Stimulated activated naive CD8-positive, alpha-beta T cell treated with anti-CD3 and anti-CD28 coated beads, Interleukin-15, amount 100 ng/mL, for 72 hours (primary cell): Measurements from ENCODE around the gene HSPA8.
"Not testable (repeated sequence)": the region's sequence is repeated elsewhere in the genome, so short reads cannot be mapped to it uniquely, and the experiment has no call there.

Experiments used
- ATAC-seq: fragments of 150-1000 bp; cut with Tn5 transposase; 2 replicates; pipeline ENCODE4 v1.10.0; 2021; ENCODE audit warnings: mild to moderate bottlenecking, moderate library complexity
- DNase-seq, 2 donors: peaks; one replicate each; pipeline ENCODE4 v3.0.0; 2021 to 2022
- H3K27ac Mint-ChIP-seq, 2 donors: one replicate each; pipeline ENCODE4 v1.8.0; 2022; ENCODE audit warnings: mild to moderate bottlenecking in 2 of 2, mixed read lengths in 2 of 2, moderate library complexity in 2 of 2
- H3K27me3 Mint-ChIP-seq: one replicate; pipeline ENCODE4 v1.8.0; 2022; ENCODE audit warnings: mixed read lengths
- H3K4me1 Mint-ChIP-seq: one replicate; pipeline ENCODE4 v1.8.0; 2022; ENCODE audit warnings: mild to moderate bottlenecking, mixed read lengths
- H3K4me3 Mint-ChIP-seq, 2 donors: one replicate each; pipeline ENCODE4 v1.8.0; 2022; ENCODE audit warnings: mild to moderate bottlenecking in 2 of 2, mixed read lengths in 2 of 2, moderate library complexity in 1 of 2
- H3K9me3 Mint-ChIP-seq, 2 donors: one replicate each; pipeline ENCODE4 v1.8.0; 2022; ENCODE audit warnings: mixed read lengths in 2 of 2

The HSPA8 gene

DNA sequence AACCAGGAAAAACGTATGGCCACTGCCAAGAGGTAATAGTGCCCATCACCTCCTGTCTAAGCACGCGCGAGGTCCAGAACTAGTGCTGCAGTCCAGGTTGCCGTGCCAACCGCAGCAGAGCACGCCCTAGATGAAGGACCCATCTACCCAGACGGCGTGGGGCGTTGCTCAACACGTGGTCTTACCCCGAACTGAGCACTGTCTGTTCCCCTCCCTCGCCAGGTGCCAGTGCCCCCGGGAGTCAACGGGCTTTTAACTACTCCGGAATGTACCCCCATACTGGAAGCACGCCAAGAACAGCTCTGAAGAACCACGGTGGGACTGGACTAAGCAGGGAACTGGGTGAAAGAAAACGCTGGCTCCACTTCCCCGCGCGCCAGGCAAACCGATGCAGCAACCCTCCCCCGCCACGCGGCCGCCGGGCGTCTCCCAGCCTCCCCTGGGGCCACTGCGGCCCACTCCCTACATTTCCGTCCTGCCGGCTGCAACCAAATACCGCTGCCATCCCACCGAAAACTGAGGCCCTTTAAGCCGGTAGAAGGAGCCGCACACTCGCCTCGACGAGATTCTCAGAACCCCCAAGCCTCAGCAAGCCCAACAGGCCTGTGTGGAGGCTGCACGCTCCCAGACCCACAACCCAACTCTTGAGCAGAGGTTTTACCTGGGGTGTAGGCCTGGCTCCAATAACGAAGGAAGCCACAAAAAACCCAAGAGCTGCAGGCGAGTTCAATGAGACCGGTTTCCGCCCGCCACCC lies at the start of gene HSPA8:
TSS of gene HSPA8 (minus strand) at position 734 of the 755 bp plus-strand sequence. CDS start 812 bp downstream, outside the sequence.
- peak within 1 kb of the TSS; percentile 99 to 100 for H3K27ac Mint-ChIP-seq
- peaks cover 71% of the 10 kb centered on the region for H3K4me1 Mint-ChIP-seq
- no peaks in the 10 kb centered on the region for H3K9me3 Mint-ChIP-seq
- peak; percentile 35 for ATAC-seq
- H3K4me3 Mint-ChIP-seq = peak within 1 kb of the TSS; percentile 89 to 99
- DNase-seq = peak; percentile 62 to 70
- H3K27me3 Mint-ChIP-seq = no peaks in the 10 kb centered on the region

DNA sequence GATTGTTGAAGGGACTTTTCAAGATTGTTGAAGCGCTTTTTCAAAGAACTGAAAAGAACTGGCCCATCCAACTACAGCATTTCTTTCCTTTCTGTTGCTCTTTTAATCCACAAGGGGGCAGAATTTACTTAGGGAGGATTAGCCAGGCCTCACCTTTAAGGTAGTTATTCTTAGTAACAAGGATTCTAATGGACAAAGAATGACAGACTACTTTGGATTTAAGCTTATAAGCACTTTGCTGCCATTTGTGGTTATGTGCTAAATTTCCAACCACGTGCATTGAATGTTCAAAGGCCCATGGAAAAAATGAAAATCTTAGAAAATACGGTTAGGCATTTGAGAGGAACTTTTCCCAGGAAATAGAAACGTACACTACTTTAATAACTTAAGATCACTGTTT lies 49.5 kb upstream of the HSPA8 start:
- peak in 1 of 2 donors; percentile 9 for DNase-seq
- Mint-ChIP-seq H3K4me1 (peaks cover 5% of the 10 kb centered on the region), H3K4me3 (no peak overlapping the region), H3K9me3 (no peaks in the 10 kb centered on the region), H3K27me3 (no peaks in the 10 kb centered on the region), H3K27ac (no peak overlapping the region)
- ATAC-seq = peak; percentile 71

DNA sequence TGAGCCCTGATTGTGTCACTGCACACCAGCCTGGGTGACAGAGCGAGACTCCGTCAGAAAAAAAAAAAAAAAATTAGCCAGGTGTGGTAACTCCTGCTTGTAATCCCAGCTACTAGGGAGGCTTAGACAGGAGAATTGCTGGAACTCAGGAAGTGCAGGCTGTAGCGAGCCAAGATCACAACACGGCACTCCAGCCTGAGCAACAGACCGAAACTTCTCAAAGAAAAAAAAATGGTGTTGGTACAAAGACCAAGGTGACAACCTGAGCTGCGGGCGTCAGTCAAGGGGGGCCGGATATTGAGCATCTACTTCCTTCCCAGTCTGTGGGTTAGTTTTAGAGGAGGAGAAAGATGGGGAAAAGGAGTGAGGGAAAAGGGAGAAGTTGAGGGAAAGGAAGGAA lies 48.5 kb upstream of the HSPA8 start:
- DNase-seq (no peak), ATAC-seq (no peak)
- Mint-ChIP-seq H3K4me1 (peaks cover 7% of the 10 kb centered on the region), H3K4me3 (no peak overlapping the region), H3K9me3 (no peaks in the 10 kb centered on the region), H3K27me3 (no peaks in the 10 kb centered on the region), H3K27ac (peak overlapping the region in 1 of 2 donors; percentile 53)

DNA sequence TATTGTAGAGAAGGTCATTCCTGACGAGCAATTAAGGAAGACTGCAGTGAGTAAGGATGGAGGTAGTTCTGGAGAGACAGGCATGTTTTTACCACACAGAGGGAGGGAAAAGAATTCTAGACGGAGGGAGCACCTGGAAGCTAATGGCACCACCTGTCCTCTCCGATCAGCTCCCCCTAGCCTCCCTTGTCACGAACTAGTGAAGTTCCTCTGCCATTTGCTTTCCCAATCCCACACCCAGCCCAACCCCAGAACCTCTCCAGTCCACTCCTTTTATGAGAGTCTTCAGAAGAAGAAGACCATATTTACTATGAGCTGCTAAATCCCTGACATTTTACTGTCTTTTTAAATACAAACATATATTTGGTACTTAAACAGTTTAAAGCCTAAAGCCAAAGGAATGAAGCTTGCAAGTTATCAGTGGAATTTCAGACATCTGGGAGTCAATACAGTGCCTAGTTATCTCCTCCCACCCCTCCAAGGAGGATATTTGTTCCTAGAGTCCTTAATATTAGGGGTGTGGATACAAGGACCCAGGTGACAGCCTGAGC lies 46.1 kb upstream of the HSPA8 start:
- Mint-ChIP-seq H3K4me3 (no peak overlapping the region), H3K27ac (no peak overlapping the region), H3K9me3 (no peaks in the 10 kb centered on the region), H3K4me1 (peaks cover 17% of the 10 kb centered on the region), H3K27me3 (no peaks in the 10 kb centered on the region)
- ATAC-seq (no peak), DNase-seq (no peak)

DNA sequence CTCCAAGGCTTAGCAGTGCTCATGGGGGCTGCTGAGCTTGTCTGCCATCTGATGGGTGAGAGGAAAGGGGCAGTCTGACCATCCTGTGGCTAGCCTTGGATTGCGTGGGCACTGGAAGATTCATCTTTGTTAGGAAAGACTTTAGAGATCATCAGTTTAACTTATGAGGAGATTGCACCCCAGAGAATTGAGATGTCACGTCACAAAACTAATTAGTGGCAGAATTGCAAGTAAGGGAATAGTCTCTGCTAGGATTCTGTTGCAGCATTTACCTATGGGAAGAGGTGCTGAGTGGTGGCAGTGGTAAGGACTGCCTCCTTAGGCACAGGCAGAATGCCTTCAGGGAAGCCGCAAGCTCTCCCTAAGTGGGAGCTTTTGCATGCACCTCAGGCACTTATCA lies 42.8 kb upstream of the HSPA8 start:
- Mint-ChIP-seq H3K27ac (no peak overlapping the region), H3K9me3 (no peaks in the 10 kb centered on the region), H3K27me3 (no peaks in the 10 kb centered on the region), H3K4me1 (peaks cover 24% of the 10 kb centered on the region), H3K4me3 (no peak overlapping the region)
- ATAC-seq (no peak), DNase-seq (no peak)

DNA sequence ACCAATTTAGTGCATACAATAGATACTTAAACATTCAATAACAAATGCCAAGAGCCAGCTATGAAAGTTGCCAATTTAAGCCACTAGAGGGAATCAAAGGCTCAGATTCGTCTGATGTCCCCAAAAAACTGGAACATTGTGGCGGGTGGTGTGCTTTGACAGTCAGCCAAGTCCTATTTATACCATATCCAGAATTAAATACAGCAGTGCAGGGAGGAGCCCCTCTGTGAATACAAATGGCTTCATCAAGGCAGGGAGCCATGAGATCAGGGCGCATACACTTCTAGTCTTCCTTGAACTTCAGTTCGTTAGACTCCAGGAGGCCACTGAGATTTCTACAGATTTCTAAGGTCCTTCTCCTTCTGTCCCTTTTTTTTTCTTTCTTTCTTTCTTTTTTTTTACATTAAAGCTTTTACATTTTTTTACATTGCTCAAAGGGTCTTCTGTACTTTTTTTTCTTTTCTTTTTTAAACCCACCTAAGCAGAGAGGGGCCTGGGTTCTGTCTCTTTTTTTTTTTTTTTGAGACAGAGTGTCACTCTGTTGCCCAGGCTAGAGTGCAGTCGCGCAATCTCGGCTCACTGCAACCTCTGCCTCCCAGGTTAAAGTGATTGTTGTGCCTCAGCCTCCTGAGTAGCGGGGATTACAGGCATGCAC lies 41.5 kb upstream of the HSPA8 start:
- ATAC-seq = peak; percentile 60
- no peaks in the 10 kb centered on the region for H3K27me3 Mint-ChIP-seq
- peak; percentile 6 to 19 for DNase-seq
- H3K4me1 Mint-ChIP-seq = peaks cover 24% of the 10 kb centered on the region
- no peak overlapping the region for H3K4me3 Mint-ChIP-seq
- peak overlapping the region in 1 of 2 donors; percentile 33 for H3K27ac Mint-ChIP-seq
- H3K9me3 Mint-ChIP-seq = no peaks in the 10 kb centered on the region

DNA sequence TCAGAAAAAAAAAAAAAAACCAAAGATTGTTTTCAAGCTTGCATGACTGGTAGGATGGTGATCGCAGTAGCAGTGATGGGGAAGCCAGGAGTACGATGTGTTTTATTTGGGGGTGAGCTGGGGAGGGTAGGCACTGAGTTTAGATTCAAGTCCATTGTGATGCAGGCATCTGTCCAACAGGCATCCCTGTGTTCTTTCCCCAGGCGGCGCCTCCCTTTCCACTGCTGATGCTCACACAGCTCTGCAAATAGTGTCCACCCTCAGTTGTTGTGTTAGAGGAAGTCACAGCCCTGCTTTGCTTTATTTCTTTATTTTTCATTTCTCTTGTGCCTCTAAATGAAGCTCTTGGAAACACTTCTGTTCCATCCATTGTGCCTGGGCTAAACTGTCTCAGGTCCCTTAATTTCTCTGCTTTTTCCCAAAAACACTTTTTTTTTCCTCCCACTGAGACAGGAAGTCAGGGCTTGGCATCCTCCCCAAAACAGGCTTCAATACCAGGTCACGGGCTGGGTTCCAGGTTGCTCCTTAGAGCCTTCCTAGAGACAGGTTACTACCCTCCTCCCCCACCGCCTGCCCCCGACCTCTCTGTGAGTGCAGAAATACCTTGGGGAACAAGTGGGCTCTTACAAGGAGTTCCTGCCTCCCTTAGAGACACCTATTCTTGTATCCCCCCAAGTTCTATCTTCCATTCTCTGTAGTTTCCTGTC lies 38.6 kb upstream of the HSPA8 start:
- H3K4me3 Mint-ChIP-seq = peak overlapping the region; percentile 16 to 41
- no peak for ATAC-seq
- H3K9me3 Mint-ChIP-seq = no peaks in the 10 kb centered on the region
- H3K27me3 Mint-ChIP-seq = no peaks in the 10 kb centered on the region
- DNase-seq = no peak
- peak overlapping the region in 1 of 2 donors; percentile 83 for H3K27ac Mint-ChIP-seq
- peaks cover 23% of the 10 kb centered on the region for H3K4me1 Mint-ChIP-seq

DNA sequence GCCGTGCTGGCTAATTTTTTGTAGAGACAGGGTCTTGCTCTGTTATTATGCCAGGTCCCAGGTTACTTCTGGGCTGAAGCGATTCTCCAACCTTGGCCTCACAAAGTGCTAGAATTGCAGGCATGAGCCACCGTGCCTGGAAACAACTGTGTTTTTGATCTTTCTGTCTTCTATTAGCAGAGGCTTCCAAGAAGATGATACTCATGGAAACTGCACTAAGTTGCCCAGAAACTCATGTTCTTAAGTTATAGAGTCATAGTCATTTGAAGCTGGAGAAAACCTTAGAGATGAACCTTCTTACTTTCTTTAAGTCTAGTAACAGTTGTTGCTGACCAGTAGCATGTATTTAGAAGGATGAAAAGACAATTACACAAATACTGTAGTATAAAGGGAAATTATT lies 37.1 kb upstream of the HSPA8 start:
- Mint-ChIP-seq H3K4me3 (no peak overlapping the region), H3K27ac (no peak overlapping the region), H3K9me3 (no peaks in the 10 kb centered on the region), H3K27me3 (no peaks in the 10 kb centered on the region), H3K4me1 (peaks cover 19% of the 10 kb centered on the region)
- no peak for DNase-seq
- ATAC-seq = no peak

DNA sequence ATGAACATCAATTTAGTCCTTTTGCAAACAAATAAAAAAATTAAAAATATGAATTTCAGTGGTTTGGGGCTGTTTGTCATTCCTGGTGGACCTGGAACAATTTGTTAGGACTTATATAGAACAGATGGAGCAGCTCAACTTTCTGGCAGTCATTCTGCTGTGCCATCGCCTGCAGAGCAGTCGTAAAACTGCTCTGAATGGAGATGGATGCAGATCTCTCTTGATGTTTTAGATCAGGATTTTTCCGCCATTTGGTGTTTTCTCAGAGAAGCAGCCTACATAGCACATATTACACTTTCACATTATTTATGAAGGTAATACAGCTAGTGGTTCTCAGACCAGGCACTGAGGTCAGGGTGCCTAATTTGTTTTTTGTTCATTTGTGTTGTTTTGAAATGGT lies 31.8 kb upstream of the HSPA8 start:
- no peaks in the 10 kb centered on the region for H3K27me3 Mint-ChIP-seq
- H3K9me3 Mint-ChIP-seq = no peaks in the 10 kb centered on the region
- no peaks in the 10 kb centered on the region for H3K4me1 Mint-ChIP-seq
- no peak for DNase-seq
- no peak overlapping the region for H3K4me3 Mint-ChIP-seq
- no peak overlapping the region for H3K27ac Mint-ChIP-seq
- ATAC-seq = no peak

DNA sequence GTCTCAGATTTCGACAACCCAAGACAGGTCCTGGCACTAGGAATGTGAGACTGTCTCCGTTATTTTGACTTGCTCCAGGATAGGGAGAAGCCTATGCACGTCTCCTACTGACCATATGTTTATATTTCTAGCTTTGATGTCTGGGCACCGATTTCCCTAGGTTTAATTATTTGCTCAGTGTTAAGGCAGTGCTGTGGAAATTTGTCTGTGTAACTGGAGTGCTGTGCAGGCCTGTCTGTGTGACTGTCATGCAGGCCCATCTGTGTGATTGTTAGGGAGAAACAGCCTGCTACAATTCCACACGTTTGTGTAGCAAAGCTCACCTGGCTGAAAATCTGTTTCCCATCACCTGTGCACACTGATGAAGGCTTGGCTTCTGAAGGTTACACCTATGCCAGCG lies 29.6 kb upstream of the HSPA8 start:
- DNase-seq (no peak), ATAC-seq (no peak)
- Mint-ChIP-seq H3K27ac (no peak overlapping the region), H3K4me1 (peaks cover 18% of the 10 kb centered on the region), H3K4me3 (no peak overlapping the region), H3K9me3 (no peaks in the 10 kb centered on the region), H3K27me3 (no peaks in the 10 kb centered on the region)

DNA sequence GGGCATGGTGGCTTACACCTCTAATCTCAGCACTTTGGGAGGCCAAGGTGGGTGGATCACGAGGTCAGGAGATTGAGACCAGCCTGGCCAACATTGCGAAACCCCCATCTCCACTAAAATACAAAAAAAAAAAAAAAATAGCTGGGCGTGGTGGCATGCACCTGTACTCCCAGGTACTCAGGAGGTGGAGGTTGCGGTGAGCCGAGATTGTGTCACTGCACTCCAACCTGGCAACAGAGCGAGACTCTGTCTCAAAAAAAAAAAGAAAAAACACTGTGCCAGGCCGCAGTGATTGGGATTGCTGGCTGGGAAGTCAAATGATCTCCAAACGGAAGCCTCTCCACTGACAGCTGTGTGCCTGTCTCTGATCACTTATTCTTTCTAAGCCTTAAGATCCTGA lies 28.2 kb upstream of the HSPA8 start:
- H3K27ac Mint-ChIP-seq, H3K27me3 Mint-ChIP-seq, H3K4me3 Mint-ChIP-seq, DNase-seq, ATAC-seq, H3K9me3 Mint-ChIP-seq: not testable (repeated sequence)
- H3K4me1 Mint-ChIP-seq = peaks cover 26% of the 10 kb centered on the region

DNA sequence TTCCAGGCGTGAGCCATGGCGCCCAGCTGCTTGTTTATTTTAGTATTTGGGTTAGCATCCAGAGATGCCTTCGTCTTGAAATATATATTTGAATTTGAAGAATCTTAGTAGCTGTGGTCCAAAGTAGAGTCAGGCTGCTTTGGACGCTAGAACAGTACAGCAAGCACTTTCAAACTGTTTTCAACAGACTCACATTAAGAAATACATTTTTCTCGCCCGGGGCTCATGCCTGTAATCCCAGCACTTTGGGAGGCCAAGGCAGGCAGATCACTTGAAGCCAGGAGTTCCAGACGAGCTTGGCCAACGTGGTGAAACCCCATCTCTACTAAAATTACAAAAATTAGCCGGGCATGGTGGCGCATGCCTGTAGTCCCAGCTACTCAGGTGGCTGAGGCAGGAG lies 27.0 kb upstream of the HSPA8 start:
- not testable (repeated sequence) for H3K4me3 Mint-ChIP-seq, H3K27ac Mint-ChIP-seq, H3K9me3 Mint-ChIP-seq, DNase-seq, H3K27me3 Mint-ChIP-seq, ATAC-seq
- H3K4me1 Mint-ChIP-seq = peaks cover 29% of the 10 kb centered on the region

DNA sequence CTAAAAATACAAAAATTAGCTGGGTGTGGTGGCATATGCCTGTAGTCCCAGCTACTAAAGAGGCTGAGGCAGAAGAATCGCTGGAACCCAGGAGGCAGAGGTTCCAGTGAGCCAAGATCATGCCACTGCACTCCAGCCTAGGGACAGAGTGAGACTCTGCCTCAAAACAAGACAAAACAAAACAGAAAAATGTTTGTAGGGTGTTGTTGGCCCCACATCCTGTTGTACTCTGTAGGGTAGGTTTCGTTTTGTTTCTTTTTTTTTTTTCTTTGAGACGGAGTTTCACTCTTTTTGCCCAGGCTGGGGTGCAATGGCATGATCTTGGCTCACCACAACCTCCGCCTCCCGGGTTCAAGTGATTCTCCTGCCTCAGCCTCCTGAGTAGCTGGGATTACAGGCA lies 25.7 kb upstream of the HSPA8 start:
- DNase-seq = peak in 1 of 2 donors; percentile 14
- ATAC-seq = peak; percentile 97
- Mint-ChIP-seq H3K4me3 (peak overlapping the region; percentile 45 to 62), H3K27ac (peak overlapping the region; percentile 85 to 96), H3K4me1 (peaks cover 42% of the 10 kb centered on the region)
- H3K27me3 Mint-ChIP-seq, H3K9me3 Mint-ChIP-seq: not testable (repeated sequence)

DNA sequence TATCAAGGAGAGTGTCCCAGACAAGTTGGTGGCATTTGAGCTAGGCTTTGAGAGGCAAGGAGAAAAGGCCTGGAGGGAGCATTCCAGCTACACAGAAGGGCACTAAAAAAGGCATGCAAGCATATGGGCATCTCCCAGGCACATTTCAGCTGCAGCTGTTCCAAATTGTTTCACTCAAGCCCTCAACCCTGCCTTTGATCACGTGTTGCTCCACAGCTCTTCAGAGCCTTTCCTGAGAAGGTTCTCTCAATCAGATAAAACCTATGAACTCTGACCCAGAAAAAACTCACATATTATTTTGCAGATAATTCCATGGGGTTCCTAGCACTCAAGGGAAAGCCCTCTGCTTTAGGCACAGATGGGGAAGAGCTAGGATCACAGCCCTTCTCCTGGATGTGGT lies 24.4 kb upstream of the HSPA8 start:
- Mint-ChIP-seq H3K4me3 (no peak overlapping the region), H3K9me3 (no peaks in the 10 kb centered on the region), H3K4me1 (peaks cover 45% of the 10 kb centered on the region), H3K27me3 (no peaks in the 10 kb centered on the region), H3K27ac (no peak overlapping the region)
- DNase-seq = no peak
- ATAC-seq = no peak

DNA sequence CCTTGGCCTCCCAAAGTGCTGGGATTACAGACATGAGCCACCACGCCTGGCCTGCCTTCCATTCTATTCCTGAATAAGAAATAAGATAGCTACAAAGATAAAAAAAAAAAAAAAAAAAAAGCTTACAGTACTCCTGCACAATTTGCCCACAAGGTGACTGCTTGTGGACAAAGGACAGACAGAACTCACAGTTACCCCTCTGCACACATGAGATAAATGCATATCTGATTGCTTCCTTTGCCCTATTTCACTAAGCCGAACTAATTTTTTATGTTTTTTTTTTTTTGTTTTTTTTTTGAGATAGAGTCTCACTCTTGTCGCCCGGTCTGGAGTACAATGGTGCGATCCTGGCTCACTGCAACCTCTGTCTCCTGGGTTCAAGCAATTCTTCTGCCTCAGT lies 23.6 kb upstream of the HSPA8 start:
- Mint-ChIP-seq H3K27ac (no peak overlapping the region), H3K9me3 (no peaks in the 10 kb centered on the region), H3K27me3 (no peaks in the 10 kb centered on the region), H3K4me1 (peaks cover 45% of the 10 kb centered on the region), H3K4me3 (no peak overlapping the region)
- ATAC-seq (no peak), DNase-seq (no peak)

DNA sequence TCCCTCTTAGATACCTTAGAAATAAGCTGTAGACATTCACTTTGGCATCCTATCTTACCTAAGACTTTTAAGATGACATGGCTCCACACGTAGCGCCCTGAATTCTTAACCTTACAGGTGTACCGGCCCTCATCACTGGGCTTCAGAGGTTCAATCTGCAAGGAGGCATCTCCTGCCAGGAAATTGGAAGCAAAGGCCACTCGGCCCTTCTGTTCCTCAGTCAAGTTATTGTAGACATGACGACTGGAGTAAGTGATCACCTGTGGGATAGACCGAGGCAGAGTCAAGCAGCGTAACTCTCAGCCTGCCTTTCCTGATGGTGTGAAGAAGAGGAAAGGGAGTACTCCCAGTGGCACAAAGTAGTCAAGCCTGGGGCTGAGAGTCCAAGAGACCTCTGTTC lies 22.5 kb upstream of the HSPA8 start:
- Mint-ChIP-seq H3K9me3 (no peaks in the 10 kb centered on the region), H3K27me3 (no peaks in the 10 kb centered on the region), H3K4me3 (no peak overlapping the region), H3K4me1 (peaks cover 45% of the 10 kb centered on the region), H3K27ac (no peak overlapping the region)
- no peak for DNase-seq
- ATAC-seq = no peak
